GM18867 (cell line): Measurements from ENCODE around the gene DNAH12.

Source experiments
- ATAC-seq: cut with Tn5 transposase; IDR thresholded peaks from one replicate; pipeline ENCODE4 v1.9.1; 2021; ENCODE audit warnings: mild to moderate bottlenecking, moderate library complexity; ENCODE audit not compliant: unreplicated experiment

The DNAH12 gene

GRCh38 chr3:57544181-57545125, at the start of gene DNAH12:
Gene DNAH12, minus strand, starts transcription at chr3:57544344. Its CDS starts 1,474 bp downstream, at chr3:57542870.
- ATAC-seq, result no peak

GRCh38 chr3:57592306-57592705, 48.2 kb upstream of the DNAH12 start:
- no peak for ATAC-seq

GRCh38 chr3:57587905-57588304, 43.8 kb upstream of the DNAH12 start:
- no peak for ATAC-seq

GRCh38 chr3:57586778-57587177, 42.6 kb upstream of the DNAH12 start:
- no peak for ATAC-seq

GRCh38 chr3:57583544-57583943, 39.4 kb upstream of the DNAH12 start:
- ATAC-seq, result no peak

- no peak for ATAC-seq
Observed at GRCh38 chr3:57582474-57583168, 38.5 kb upstream of the DNAH12 start.

- ATAC-seq, result no peak
Observed at GRCh38 chr3:57577801-57578200, 33.7 kb upstream of the DNAH12 start.

- ATAC-seq, result no peak
Observed at GRCh38 chr3:57575966-57576626, 32.0 kb upstream of the DNAH12 start.

- no peak for ATAC-seq
Observed at GRCh38 chr3:57572096-57572495, 28.0 kb upstream of the DNAH12 start.

- no peak for ATAC-seq
Observed at GRCh38 chr3:57570878-57571277, 26.7 kb upstream of the DNAH12 start.

- ATAC-seq, result no peak
Observed at GRCh38 chr3:57569859-57570450, 25.8 kb upstream of the DNAH12 start.

GRCh38 chr3:57559526-57559925, 15.4 kb upstream of the DNAH12 start:
- no peak for ATAC-seq

- peak; percentile 22 for ATAC-seq
Observed at GRCh38 chr3:57557085-57557537, 13.0 kb upstream of the DNAH12 start.

- ATAC-seq, result peak; percentile 29
Observed at GRCh38 chr3:57556459-57557084, 12.4 kb upstream of the DNAH12 start.

- ATAC-seq, result peak; percentile 85
Observed at GRCh38 chr3:57555738-57556458, 11.8 kb upstream of the DNAH12 start, which contains the start of gene PDE12. Gene PDE12, plus strand, starts transcription at chr3:57556274. Its CDS starts 106 bp downstream, at chr3:57556380.

GRCh38 chr3:57555306-57555705, 11.2 kb upstream of the DNAH12 start:
- ATAC-seq, result no peak

- no peak for ATAC-seq
Observed at GRCh38 chr3:57546616-57547015, 2.5 kb upstream of the DNAH12 start.

- ATAC-seq, result no peak
Observed at GRCh38 chr3:57545636-57546268, 1.6 kb upstream of the DNAH12 start.

GRCh38 chr3:57538465-57538864, 5.7 kb downstream of the DNAH12 start:
- no peak for ATAC-seq
